ENCODE measurements around the gene CDH23. TPM values are rescaled to one million over a fixed set of nuclear protein-coding genes. Genes with fewer than 3 reads are reported as not detected.

CDH23 gene
- total RNA-seq, 1 donor from 2014 or later = 9.4 TPM

DNA sequence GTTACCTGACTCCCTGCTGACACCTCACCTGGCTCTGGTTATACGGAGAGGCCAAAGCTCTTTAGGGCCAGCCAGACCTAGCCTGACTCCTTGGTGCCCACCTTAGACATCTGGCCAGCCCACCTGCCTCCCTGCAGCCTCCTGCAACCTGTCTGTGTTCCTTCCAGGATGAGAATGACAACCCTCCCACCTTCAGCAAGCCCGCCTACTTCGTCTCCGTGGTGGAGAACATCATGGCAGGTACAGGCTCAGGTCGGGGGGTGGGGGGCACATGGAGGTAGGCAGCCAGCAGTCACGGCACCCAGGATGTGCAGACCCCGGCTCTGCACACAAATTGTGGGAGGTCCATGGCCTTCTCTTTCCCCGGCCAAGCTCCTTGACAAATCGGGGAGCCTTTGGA lies 290.8 kb downstream of the CDH23 start:
- Mint-ChIP-seq H3K4me1 (ENCODE audit: unreplicated experiment) (peaks cover 14% of the 10 kb centered on the region), H3K27me3 (peaks cover 21% of the 10 kb centered on the region), H3K9me3 (peaks cover 4% of the 10 kb centered on the region), H3K4me3 (no peak overlapping the region), H3K27ac (peak overlapping the region; percentile 81), H3K36me3 (peaks cover 3% of the 10 kb centered on the region)
- no peak for DNase-seq (ENCODE audit: extremely low spot score, unreplicated experiment)
- TF ChIP-seq, protein P1, sequence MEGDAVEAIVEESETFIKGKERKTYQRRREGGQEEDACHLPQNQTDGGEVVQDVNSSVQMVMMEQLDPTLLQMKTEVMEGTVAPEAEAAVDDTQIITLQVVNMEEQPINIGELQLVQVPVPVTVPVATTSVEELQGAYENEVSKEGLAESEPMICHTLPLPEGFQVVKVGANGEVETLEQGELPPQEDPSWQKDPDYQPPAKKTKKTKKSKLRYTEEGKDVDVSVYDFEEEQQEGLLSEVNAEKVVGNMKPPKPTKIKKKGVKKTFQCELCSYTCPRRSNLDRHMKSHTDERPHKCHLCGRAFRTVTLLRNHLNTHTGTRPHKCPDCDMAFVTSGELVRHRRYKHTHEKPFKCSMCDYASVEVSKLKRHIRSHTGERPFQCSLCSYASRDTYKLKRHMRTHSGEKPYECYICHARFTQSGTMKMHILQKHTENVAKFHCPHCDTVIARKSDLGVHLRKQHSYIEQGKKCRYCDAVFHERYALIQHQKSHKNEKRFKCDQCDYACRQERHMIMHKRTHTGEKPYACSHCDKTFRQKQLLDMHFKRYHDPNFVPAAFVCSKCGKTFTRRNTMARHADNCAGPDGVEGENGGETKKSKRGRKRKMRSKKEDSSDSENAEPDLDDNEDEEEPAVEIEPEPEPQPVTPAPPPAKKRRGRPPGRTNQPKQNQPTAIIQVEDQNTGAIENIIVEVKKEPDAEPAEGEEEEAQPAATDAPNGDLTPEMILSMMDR (conservative IDR thresholded peaks at IDR 0.05) = no peak

DNA sequence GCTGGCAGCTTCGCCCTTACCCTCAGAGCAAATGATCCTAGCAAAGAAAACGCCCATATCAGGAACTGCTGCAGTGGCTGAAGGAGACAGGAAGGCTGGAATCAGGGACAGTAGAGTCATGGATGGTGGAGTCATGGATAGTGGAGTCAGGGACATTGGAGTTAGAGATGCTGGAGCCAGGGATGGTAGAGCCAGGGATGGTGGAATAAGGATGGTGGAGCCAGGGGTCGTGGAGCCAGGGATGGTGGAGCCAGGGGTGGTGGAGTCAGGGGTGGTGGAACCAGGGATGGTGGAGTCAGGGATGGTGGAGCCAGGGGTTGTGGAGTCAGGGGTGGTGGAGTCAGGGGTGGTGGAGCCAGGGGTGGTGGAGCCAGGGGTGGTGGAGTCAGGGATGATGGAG lies 291.5 kb downstream of the CDH23 start:
- Mint-ChIP-seq H3K27ac (peak overlapping the region; percentile 81), H3K27me3 (peaks cover 14% of the 10 kb centered on the region)
- no peak for DNase-seq (ENCODE audit: extremely low spot score, unreplicated experiment)

DNA sequence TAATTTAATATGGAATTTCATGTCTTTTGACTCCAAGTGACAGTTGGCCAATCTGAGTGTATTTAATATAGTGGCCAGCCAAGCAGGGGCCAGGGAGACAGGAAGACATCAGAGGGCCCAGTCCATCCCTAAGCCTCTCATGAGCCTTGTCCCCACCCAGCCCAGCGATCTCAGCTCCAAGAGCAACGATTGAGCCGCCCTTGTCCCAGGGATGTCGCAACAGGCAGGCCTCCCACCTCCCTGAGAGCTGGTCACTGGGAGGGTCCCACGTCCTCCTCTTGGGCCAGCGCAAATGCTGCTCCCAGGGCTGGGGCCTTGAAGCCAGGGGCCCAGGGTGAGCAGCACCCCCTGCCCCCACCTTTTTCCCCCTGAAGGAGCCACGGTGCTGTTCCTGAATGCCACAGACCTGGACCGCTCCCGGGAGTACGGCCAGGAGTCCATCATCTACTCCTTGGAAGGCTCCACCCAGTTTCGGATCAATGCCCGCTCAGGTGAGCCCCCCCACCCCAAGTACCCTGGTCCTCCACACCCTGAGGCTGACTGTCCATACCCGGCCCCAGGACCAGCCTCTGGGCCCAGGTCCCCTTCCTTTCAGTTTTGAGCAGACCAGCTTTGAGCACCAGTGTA lies 293.5 kb downstream of the CDH23 start:
- no peak overlapping the region for H3K27ac Mint-ChIP-seq
- peaks cover 4% of the 10 kb centered on the region for H3K9me3 Mint-ChIP-seq
- DNase-seq (ENCODE audit: extremely low spot score, unreplicated experiment) = no peak
- peaks cover 10% of the 10 kb centered on the region for H3K27me3 Mint-ChIP-seq
- TF ChIP-seq, protein P1 (conservative IDR thresholded peaks at IDR 0.05) = no peak
- no peak overlapping the region for H3K4me3 Mint-ChIP-seq
- H3K4me1 Mint-ChIP-seq (ENCODE audit: unreplicated experiment) = peaks cover 20% of the 10 kb centered on the region
- peaks cover 3% of the 10 kb centered on the region for H3K36me3 Mint-ChIP-seq

More for the DNA sequence above, 291.5 kb downstream of the CDH23 start:
- Mint-ChIP-seq H3K9me3 (peaks cover 4% of the 10 kb centered on the region), H3K36me3 (peaks cover 3% of the 10 kb centered on the region), H3K4me1 (ENCODE audit: unreplicated experiment) (peaks cover 14% of the 10 kb centered on the region), H3K4me3 (peak overlapping the region; percentile 56)
- TF ChIP-seq, protein P1 (conservative IDR thresholded peaks at IDR 0.05) = no peak

DNA sequence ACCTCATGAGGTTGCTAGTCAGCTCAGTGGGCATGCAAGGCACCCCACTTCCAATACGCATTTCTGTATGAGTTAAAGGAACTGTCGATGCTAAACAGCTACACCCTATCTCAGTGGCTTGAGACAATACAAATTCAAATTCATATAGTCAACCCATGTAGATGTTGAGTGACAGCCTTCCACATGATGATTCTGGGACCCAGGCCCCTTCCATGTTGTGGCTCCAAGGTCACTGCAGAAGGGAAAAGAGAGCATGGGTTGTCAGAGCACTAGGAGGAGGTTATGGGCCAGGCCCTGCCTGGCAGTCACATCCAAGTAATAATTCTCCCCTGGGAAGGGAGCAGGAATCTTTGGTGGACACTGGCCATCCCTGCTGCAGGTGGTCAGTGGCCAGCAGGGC lies 294.7 kb downstream of the CDH23 start:
- Mint-ChIP-seq H3K4me1 (ENCODE audit: unreplicated experiment) (peaks cover 11% of the 10 kb centered on the region), H3K27me3 (peaks cover 8% of the 10 kb centered on the region), H3K27ac (no peak overlapping the region), H3K4me3 (no peak overlapping the region), H3K9me3 (peaks cover 4% of the 10 kb centered on the region), H3K36me3 (peaks cover 3% of the 10 kb centered on the region)
- TF ChIP-seq, protein P1 (conservative IDR thresholded peaks at IDR 0.05) = no peak
- DNase-seq (ENCODE audit: extremely low spot score, unreplicated experiment) = no peak

DNA sequence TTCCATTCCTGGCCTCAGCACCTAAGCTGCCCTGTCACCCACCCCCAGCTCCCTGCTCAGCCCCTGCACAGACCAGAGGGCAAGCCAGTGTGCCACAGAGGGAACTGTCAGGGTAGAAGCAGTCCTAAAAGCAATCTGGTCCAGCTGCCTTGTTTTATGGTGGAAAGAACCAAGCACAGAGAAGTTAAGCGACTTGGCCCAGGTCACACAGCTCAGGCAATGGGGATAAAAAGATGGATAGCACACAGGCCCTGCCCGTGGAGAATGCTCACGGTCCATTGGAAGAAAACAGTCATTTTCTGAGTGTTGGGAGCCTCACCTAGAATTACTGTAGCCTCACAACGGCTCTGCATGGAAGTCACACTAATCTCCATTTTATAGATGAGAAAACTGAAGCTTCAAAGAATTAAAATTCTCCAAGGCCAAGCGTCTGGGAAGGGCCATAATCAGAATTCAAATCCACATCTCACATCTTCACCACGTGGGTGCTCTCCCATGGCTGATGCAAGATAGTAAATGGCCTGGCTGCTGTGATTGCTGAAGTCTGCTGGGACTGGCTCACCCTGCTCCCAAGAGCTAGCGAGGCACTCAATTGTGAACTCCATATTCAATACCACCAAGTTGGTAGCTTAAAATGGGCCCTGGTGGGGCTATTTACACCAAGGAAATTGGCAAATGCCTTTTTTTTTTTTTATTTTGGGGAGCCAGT lies 296.0 kb downstream of the CDH23 start:
- no peak overlapping the region for H3K27ac Mint-ChIP-seq
- peaks cover 3% of the 10 kb centered on the region for H3K36me3 Mint-ChIP-seq
- H3K27me3 Mint-ChIP-seq = peaks cover 3% of the 10 kb centered on the region
- TF ChIP-seq, protein P1 (conservative IDR thresholded peaks at IDR 0.05) = no peak
- H3K9me3 Mint-ChIP-seq = peaks cover 4% of the 10 kb centered on the region
- H3K4me1 Mint-ChIP-seq (ENCODE audit: unreplicated experiment) = peaks cover 6% of the 10 kb centered on the region
- no peak for DNase-seq (ENCODE audit: extremely low spot score, unreplicated experiment)
- H3K4me3 Mint-ChIP-seq = no peak overlapping the region
